OCI-LY7 (cell line): Measurements from ENCODE around the gene CYP11A1. TPM values are rescaled to one million over a fixed set of nuclear protein-coding genes. Genes with fewer than 3 reads are reported as not detected.

ENCODE experiments used
- BruUV-seq: library from RNA; stranded (reverse); fragments of 400-500 nt; replicated peaks from 2 replicates; lab custom pipeline; 2021; lab: Mats Ljungman, UMichigan
- CTCF ChIA-PET: fragments of 300-600 bp; sonication (Branson Sonifier 250); formaldehyde crosslinking; loops from one replicate; lab custom pipeline; 2022; ENCODE audit warnings: antibody characterized with exemption; ENCODE audit not compliant: unreplicated experiment; lab: Charles Lee
- POLR2A ChIA-PET: fragments of 300-600 bp; sonication (Branson Sonifier 250); formaldehyde crosslinking; loops from one replicate; lab custom pipeline; 2022; ENCODE audit warnings: antibody characterized with exemption; lab: Charles Lee
- DNase-seq: peaks from one replicate; pipeline ENCODE4 v3.0.0-alpha.2; 2015; ENCODE audit warnings: low spot score
- H2AFZ ChIP-seq: fragments of 200-600 bp; sonication (generic), shearing (Covaris generic); 2 replicates; pipeline ENCODE4 v1.6.1; 2014; ENCODE audit warnings: mild to moderate bottlenecking, antibody characterized with exemption, low read length, moderate library complexity
- H3K27ac ChIP-seq: fragments of 200-600 bp; sonication (generic); 2 replicates; pipeline ENCODE4 v1.5.1; 2014; ENCODE audit warnings: mixed run types, low read depth, mild to moderate bottlenecking, moderate library complexity, low read length, inconsistent platforms; ENCODE audit not compliant: poor library complexity, severe bottlenecking
- H3K36me3 ChIP-seq: fragments of 200-600 bp; sonication (generic); 2 replicates; pipeline ENCODE4 v1.6.1; 2014; ENCODE audit warnings: mild to moderate bottlenecking, antibody characterized with exemption, low read length, moderate library complexity, mixed read lengths; ENCODE audit not compliant: insufficient read depth
- H3K4me1 ChIP-seq: fragments of 200-600 bp; sonication (generic); 2 replicates; pipeline ENCODE4 v1.5.1; 2014; ENCODE audit warnings: mild to moderate bottlenecking, low read length; ENCODE audit not compliant: insufficient read depth, poor library complexity, severe bottlenecking
- H3K4me2 ChIP-seq: fragments of 200-600 bp; sonication (generic); 2 replicates; pipeline ENCODE4 v1.6.1; 2014; ENCODE audit warnings: mild to moderate bottlenecking, low read length
- H3K4me3 ChIP-seq: fragments of 200-600 bp; sonication (generic); 2 replicates; pipeline ENCODE4 v1.5.1; 2014; ENCODE audit warnings: mild to moderate bottlenecking, low read depth, low read length; ENCODE audit not compliant: poor library complexity, severe bottlenecking
- H3K79me2 ChIP-seq: fragments of 200-600 bp; sonication (generic); 2 replicates; pipeline ENCODE4 v1.6.1; 2016; ENCODE audit warnings: low read depth, mild to moderate bottlenecking, low read length, moderate library complexity, mixed read lengths; ENCODE audit not compliant: insufficient read depth
- H3K9me2 ChIP-seq: fragments of 200-600 bp; sonication (generic); 2 replicates; pipeline ENCODE4 v1.6.1; 2016; ENCODE audit warnings: mild to moderate bottlenecking, low read length, mixed read lengths; ENCODE audit not compliant: insufficient read depth
- H3K9me3 ChIP-seq: fragments of 200-600 bp; sonication (generic); 2 replicates; pipeline ENCODE4 v1.6.1; 2014; ENCODE audit warnings: mild to moderate bottlenecking, mixed run types, low read length, mixed read lengths
- H4K20me1 ChIP-seq: fragments of 200-600 bp; sonication (generic); 2 replicates; pipeline ENCODE4 v1.6.1; 2014; ENCODE audit warnings: mild to moderate bottlenecking, antibody characterized with exemption, low read length, moderate library complexity, mixed read lengths; ENCODE audit not compliant: insufficient read depth
- EZH2phosphoT487 ChIP-seq: fragments of 200-600 bp; sonication (generic); IDR thresholded peaks from 2 replicates; pipeline ENCODE4 v1.6.1; 2018; ENCODE audit warnings: low read depth, borderline replicate concordance, mild to moderate bottlenecking, mixed run types, antibody characterized with exemption, low read length, moderate library complexity, mixed read lengths
- intact Hi-C: fragments of 100-400 bp; cut with micrococcal nuclease; formaldehyde crosslinking; loops from one replicate; pipeline ENCODE4 v1.10.0; 2022; ENCODE audit not compliant: unreplicated experiment
- total RNA-seq, 2 experiments: library from RNA; depleted of rRNA in 1 of 2; stranded (reverse); fragments of >200 nt in 1 of 2; shearing (Covaris generic) in 1 of 2; gene quantifications; 2 replicates each; pipeline ENCODE4 v1.2.3, GENCODE V29; 2014 to 2022
- TF ChIP-seq, protein P1 (sequence below): fragments of 200-600 bp; sonication (generic); conservative IDR thresholded peaks from 2 replicates; pipeline ENCODE4 v1.5.1; 2014; ENCODE audit warnings: mild to moderate bottlenecking, antibody characterized with exemption, low read length, moderate library complexity, mixed read lengths

The CYP11A1 gene
- total RNA-seq, 2 experiments from 2014 or later, result not detected

GRCh38 chr15:74377831-74378766 is 10.7 kb upstream of the CYP11A1 start:
- POLR2A ChIA-PET, result interaction anchor here (0.7 kb wide), 1 partner anchor 14 kb away, joined by 6 read pairs; no protein-coding TSS in a partner anchor
- Histone ChIP-seq H3K79me2 (no peaks in the 10 kb centered on the region), H4K20me1 (no peaks in the 10 kb centered on the region), H3K36me3 (no peaks in the 10 kb centered on the region), H3K27ac (no peak overlapping the region), H3K4me1 (peaks cover 24% of the 10 kb centered on the region), H2AFZ (no peak overlapping the region), H3K9me2 (no peaks in the 10 kb centered on the region), H3K9me3 (no peaks in the 10 kb centered on the region), H3K4me2 (no peak overlapping the region), H3K4me3 (no peak overlapping the region)
- TF ChIP-seq EZH2phosphoT487, result no peak
- TF ChIP-seq, protein P1, sequence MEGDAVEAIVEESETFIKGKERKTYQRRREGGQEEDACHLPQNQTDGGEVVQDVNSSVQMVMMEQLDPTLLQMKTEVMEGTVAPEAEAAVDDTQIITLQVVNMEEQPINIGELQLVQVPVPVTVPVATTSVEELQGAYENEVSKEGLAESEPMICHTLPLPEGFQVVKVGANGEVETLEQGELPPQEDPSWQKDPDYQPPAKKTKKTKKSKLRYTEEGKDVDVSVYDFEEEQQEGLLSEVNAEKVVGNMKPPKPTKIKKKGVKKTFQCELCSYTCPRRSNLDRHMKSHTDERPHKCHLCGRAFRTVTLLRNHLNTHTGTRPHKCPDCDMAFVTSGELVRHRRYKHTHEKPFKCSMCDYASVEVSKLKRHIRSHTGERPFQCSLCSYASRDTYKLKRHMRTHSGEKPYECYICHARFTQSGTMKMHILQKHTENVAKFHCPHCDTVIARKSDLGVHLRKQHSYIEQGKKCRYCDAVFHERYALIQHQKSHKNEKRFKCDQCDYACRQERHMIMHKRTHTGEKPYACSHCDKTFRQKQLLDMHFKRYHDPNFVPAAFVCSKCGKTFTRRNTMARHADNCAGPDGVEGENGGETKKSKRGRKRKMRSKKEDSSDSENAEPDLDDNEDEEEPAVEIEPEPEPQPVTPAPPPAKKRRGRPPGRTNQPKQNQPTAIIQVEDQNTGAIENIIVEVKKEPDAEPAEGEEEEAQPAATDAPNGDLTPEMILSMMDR, result no peak
- intact Hi-C loops, result loop anchor here (10.0 kb wide), 1 partner anchor 387 kb away; no protein-coding TSS in a partner anchor
- CTCF ChIA-PET, result interaction anchor here (1.0 kb wide), 1 partner anchor 56 kb away, joined by 3 read pairs; no protein-coding TSS in a partner anchor
- BruUV-seq, result no TSS peak
- DNase-seq, result no peak

DNA sequence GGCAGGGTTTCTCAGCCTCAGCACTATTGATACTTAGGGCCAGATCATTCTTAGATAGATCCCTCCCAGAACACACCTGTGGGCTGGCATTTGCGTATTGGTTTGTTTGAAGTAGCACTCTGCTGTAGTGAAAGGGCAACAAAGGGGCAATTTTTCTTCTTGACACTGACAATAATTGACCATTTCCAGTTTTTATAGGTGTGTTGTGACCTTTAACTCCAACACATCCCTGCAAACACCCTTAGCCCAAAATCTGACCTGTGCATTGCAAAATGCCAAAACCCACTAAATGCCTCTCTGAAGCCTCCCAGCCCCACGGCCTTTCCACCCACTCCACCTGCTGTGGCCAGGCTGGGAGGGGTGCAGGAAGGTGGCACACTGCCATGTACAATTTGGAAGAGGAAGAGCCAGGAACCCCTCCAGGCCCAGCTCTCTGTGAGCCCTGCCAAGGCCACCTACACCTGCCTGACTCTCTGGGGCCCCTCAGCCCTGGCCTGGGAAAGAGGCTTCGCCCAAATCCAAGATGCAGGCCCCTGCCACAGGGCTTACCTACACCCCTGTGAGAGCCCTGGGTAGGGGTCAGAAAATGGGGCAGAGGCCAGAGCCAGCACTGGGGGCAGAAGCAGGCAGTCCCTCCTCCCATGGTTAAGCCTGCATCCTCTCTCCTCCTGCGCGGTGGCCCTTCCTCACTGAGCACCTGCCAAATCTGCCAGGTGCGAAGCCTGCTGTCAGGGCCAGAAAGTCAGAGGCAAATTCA is 9.6 kb upstream of the CYP11A1 start:
- Histone ChIP-seq H3K9me3 (no peaks in the 10 kb centered on the region), H3K4me3 (no peak overlapping the region), H3K36me3 (no peaks in the 10 kb centered on the region), H2AFZ (no peak overlapping the region), H3K27ac (no peak overlapping the region), H4K20me1 (no peaks in the 10 kb centered on the region), H3K4me2 (no peak overlapping the region), H3K9me2 (no peaks in the 10 kb centered on the region), H3K79me2 (no peaks in the 10 kb centered on the region), H3K4me1 (peaks cover 17% of the 10 kb centered on the region)
- TF ChIP-seq EZH2phosphoT487, result no peak
- TF ChIP-seq, protein P1, result no peak
- no TSS peak for BruUV-seq
- POLR2A ChIA-PET, result no interaction called here
- DNase-seq, result no peak
- intact Hi-C loops, result loop anchor here (10.0 kb wide), 1 partner anchor 388 kb away; no protein-coding TSS in a partner anchor
- CTCF ChIA-PET, result no interaction called here
